Choroid plexus epithelial cell (primary cell): ENCODE results near the gene USP34.

Experiments
- DNase-seq: peaks from one replicate; pipeline ENCODE4 v3.0.0-alpha.2; 2010; ENCODE audit warnings: low read depth
- H3K4me3 ChIP-seq: 2 replicates; pipeline ENCODE4 v1.5.1; 2011; ENCODE audit warnings: low read depth, mild to moderate bottlenecking, control low read depth, low read length, moderate library complexity
- TF ChIP-seq, protein P1 (sequence below): conservative IDR thresholded peaks from 2 replicates; pipeline ENCODE4 v1.5.1; 2011; ENCODE audit warnings: low read depth, mild to moderate bottlenecking, control low read depth, inconsistent platforms, low read length, moderate library complexity

Gene USP34

DNA sequence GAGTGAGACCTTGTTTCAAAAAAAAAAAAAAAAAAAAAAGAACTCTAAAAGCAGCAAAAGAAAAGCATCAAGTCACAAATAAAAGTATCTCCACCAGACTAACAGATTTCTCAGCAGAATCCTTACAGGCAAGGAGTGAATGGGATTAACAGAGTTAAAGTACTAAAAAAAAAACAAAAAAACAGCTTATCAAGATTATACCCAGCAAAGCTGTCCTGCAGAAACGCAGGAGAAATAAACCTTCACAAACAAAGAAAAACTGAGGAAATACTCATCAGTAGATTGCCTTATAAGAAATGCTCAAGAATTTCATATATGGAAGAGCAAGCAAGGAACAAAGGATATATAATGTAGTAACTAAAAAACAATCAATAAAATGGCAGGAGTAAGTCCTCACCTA, 35.6 kb downstream of the USP34 start:
- H3K4me3 ChIP-seq: no peak overlapping the region
- TF ChIP-seq, protein P1, sequence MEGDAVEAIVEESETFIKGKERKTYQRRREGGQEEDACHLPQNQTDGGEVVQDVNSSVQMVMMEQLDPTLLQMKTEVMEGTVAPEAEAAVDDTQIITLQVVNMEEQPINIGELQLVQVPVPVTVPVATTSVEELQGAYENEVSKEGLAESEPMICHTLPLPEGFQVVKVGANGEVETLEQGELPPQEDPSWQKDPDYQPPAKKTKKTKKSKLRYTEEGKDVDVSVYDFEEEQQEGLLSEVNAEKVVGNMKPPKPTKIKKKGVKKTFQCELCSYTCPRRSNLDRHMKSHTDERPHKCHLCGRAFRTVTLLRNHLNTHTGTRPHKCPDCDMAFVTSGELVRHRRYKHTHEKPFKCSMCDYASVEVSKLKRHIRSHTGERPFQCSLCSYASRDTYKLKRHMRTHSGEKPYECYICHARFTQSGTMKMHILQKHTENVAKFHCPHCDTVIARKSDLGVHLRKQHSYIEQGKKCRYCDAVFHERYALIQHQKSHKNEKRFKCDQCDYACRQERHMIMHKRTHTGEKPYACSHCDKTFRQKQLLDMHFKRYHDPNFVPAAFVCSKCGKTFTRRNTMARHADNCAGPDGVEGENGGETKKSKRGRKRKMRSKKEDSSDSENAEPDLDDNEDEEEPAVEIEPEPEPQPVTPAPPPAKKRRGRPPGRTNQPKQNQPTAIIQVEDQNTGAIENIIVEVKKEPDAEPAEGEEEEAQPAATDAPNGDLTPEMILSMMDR: no peak

DNA sequence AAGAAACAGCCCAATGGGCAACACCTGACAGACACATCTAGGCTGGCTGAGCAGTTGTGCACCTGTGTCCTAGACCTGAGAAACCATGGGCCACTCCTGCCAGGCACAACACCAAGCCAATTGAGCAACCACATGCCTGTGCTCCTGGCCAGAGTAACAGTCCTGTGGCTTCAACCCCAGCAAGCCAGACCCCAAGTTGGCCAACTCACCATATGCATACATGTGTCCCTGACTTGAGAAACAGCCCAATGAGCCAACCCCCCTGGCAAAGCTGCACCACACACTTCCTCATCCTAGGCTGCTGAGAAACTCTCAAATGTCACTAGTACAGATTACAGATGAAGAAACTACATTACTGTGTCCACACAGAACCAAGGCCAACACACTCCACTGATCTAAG, 36.6 kb downstream of the USP34 start:
- TF ChIP-seq, protein P1: no peak
- no peak overlapping the region for H3K4me3 ChIP-seq
- no peak for DNase-seq

More for the DNA sequence above, 35.6 kb downstream of the USP34 start:
- no peak for DNase-seq

DNA sequence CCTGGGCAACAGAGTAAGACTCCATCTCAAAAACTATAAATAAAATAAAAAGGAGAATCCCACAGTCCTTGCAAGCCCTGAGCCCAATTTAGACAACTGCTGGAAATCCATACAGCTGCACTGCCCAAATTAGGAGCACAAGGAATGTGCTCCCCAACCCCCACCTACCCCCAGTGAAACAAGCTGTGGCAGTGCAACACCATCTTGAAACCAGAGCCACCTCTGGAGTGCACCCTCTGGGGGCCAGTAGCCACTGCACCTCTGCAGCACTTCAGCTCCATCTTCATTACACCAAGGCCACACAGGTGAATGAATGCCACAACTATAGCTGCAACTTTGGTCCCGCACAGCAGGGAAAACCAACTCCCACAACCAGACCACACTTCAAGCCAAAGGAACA, 37.3 kb downstream of the USP34 start:
- no peak overlapping the region for H3K4me3 ChIP-seq
- TF ChIP-seq, protein P1: no peak
- no peak for DNase-seq

DNA sequence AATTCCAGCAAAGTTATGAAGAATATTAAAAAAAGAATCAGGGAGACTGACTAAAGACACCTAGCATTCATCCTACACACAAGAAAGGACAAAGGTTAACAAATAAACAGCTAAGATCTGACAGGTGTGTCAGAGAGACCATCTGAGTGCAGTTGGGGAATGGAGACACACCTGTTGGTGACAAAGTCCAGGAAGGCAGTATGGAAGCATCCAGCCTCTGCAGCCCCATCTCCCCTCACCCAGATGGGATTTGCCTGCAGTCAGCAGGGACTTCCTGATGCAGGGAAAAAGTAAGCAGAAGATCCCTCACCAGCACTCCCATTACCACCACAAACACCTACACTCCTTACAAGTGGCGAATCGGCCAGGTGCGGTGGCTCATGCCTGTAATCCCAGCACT, 37.9 kb downstream of the USP34 start:
- no peak overlapping the region for H3K4me3 ChIP-seq
- TF ChIP-seq, protein P1: no peak
- DNase-seq: no peak

DNA sequence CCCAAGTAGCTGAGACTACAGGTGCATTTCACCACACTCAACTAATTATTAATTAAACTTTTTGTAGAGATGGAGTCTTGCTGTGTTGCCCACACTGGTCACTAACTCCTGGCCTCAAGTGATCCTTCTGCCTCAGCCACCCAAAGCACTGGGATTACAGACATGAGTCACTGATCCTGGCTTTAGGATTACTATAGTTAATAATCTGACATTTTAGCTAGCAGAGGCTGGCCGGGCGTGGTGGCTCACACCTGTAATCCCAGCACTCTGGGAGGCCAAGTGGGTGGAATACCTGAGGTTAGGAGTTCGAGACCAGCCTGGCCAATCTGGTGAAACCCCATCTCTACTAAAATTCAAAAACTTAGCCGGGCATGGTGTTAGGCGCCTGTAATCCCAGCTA, 39.5 kb downstream of the USP34 start:
- no peak for DNase-seq
- no peak overlapping the region for H3K4me3 ChIP-seq
- TF ChIP-seq, protein P1: no peak

DNA sequence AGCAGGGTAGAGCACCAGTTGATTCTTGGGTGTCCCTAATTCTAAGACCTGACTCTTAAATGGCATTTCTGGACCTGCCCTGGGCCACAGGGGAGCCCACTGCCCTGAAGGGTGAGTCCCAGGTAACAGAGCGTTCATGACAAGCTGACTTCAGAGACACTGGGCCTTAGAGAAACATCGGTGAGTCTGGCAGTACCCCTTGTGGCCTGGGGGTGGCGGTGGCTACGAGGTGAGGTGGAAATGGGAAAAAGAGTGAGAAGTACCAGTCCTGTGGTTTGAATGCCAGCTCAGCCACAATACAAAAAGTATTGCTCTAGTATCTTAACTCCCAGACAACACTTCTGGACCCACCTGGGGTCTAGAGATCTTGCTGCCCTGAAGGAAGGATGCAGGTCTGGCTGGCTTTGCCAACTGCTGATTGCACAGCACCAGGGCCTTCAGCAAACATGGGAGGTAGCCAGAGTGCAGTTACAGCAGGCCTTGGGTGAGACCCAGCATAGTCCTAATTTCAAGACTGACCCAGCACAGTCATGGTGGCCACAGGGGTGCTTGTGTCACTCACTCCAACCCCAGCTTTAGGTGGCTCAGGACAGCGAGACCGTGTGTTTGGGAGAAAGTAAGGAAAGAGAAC, 44.5 kb downstream of the USP34 start:
- TF ChIP-seq, protein P1: peak; percentile 75
- no peak overlapping the region for H3K4me3 ChIP-seq
- DNase-seq: peak; percentile 53

DNA sequence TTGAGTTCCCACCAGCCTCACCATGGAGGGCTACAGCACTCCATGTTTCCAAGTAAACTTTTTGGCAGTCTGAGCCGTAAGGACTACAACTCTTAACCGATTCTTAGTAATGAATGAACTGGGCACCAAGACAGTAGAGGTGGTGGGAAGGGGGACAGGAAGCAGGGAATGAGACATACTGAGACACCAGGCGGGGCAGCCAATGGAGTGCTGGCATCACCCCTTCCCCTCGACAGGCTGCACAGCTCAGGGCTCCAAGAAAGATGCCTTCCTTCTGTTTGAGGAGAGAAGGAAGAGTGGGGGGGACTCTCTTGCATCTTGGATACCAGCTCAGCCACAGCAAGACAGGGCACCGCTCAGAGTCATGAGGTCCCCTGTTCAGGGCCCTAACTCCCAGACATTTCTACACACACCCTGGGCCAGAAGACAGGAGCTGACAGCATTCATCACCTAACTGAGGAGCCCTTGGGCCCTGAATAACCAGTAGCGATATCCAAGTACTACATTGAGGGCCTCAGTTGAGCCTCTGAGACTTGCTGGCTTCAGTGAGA, 45.2 kb downstream of the USP34 start:
- DNase-seq: no peak
- no peak overlapping the region for H3K4me3 ChIP-seq

More for the DNA sequence above, 45.2 kb downstream of the USP34 start:
- TF ChIP-seq, protein P1: no peak
